ENCODE data around the gene HNRNPLL.

DNA sequence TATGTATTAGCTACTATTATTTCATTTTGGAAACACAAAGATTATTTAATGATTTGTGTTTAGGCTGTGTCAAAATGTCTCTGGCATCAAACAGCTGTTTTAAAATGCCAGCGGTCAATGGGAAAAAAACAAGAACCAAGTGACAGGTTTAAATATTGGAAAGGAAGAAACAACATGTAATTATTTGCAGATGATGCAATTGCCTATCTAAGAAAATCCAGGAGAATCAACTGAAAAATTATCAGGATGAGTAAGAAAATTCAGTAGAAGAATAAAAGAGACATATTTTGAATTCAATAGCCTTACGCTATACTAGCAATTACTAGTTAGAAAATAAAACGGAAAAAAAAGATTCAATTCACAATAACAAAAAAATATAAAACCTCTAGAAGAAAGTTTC is 51.6 kb downstream of the HNRNPLL start:
- TF ChIP-seq ZFX (IDR thresholded peaks at IDR 0.05), result no peak
- TF ChIP-seq, protein P1, sequence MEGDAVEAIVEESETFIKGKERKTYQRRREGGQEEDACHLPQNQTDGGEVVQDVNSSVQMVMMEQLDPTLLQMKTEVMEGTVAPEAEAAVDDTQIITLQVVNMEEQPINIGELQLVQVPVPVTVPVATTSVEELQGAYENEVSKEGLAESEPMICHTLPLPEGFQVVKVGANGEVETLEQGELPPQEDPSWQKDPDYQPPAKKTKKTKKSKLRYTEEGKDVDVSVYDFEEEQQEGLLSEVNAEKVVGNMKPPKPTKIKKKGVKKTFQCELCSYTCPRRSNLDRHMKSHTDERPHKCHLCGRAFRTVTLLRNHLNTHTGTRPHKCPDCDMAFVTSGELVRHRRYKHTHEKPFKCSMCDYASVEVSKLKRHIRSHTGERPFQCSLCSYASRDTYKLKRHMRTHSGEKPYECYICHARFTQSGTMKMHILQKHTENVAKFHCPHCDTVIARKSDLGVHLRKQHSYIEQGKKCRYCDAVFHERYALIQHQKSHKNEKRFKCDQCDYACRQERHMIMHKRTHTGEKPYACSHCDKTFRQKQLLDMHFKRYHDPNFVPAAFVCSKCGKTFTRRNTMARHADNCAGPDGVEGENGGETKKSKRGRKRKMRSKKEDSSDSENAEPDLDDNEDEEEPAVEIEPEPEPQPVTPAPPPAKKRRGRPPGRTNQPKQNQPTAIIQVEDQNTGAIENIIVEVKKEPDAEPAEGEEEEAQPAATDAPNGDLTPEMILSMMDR (conservative IDR thresholded peaks at IDR 0.05), result no peak
